Progenitor cell of endocrine pancreas (in vitro differentiated cells): Measurements from ENCODE around the gene ZSWIM6. TPM values are rescaled to one million over a fixed set of nuclear protein-coding genes. Genes with fewer than 3 reads are reported as not detected.

Experiments
- DNase-seq: peaks from one replicate; pipeline ENCODE4 v3.0.0; 2021; ENCODE audit warnings: low spot score; ENCODE audit not compliant: unreplicated experiment
- H3K27ac Mint-ChIP-seq: 2 replicates; pipeline ENCODE4 v1.8.0; 2021; ENCODE audit warnings: mild to moderate bottlenecking, moderate library complexity, mixed read lengths
- H3K27me3 Mint-ChIP-seq: 2 replicates; pipeline ENCODE4 v1.8.0; 2021; ENCODE audit warnings: mixed read lengths
- H3K36me3 Mint-ChIP-seq: 2 replicates; pipeline ENCODE4 v1.8.0; 2022; ENCODE audit warnings: mixed read lengths; ENCODE audit not compliant: insufficient read depth
- H3K4me1 Mint-ChIP-seq: 2 replicates; pipeline ENCODE4 v1.8.0; 2021; ENCODE audit warnings: low read depth, mixed read lengths
- H3K4me3 Mint-ChIP-seq: 2 replicates; pipeline ENCODE4 v1.8.0; 2021; ENCODE audit warnings: low read depth, mild to moderate bottlenecking, moderate library complexity, mixed read lengths
- H3K9me3 Mint-ChIP-seq: 2 replicates; pipeline ENCODE4 v1.8.0; 2021; ENCODE audit warnings: low read depth, mixed read lengths
- total RNA-seq: library from RNA; stranded (reverse); gene quantifications from 2 replicates; pipeline ENCODE4 v1.2.1, GENCODE V29; 2021
- TF ChIP-seq, protein P1 (sequence below): fragments of 200-600 bp; sonication (generic); IDR thresholded peaks from one replicate; pipeline ENCODE4 v1.5.0; 2021; ENCODE audit warnings: antibody characterized with exemption, mild to moderate bottlenecking; ENCODE audit not compliant: unreplicated experiment

ZSWIM6 gene
- total RNA-seq, 1 donor from 2014 or later: 35.2 TPM

GRCh38 chr5:61293873-61294272 lies 38.2 kb upstream of the ZSWIM6 start:
- H3K36me3 Mint-ChIP-seq: no peaks in the 10 kb centered on the region

DNA sequence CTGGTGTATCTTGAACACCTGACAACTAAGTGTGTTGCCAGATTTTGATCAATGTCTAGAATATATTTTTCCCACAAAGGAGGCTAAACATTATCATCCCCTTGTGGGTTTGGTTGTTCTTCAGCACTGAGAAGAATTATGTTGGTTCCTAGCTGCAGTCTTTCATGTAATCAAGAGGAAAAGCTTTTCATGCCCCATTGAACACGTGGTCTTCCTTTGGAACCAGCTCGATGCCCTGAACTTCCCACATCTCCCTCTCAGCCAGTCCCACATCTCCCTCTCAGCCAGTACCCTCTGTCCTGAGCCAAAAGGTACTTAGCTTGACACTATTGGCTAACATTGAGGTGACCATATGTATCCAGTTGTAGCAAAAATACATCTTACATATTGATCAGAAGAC lies 36.7 kb upstream of the ZSWIM6 start:
- Mint-ChIP-seq H3K9me3 (no peaks in the 10 kb centered on the region), H3K27me3 (peaks cover 3% of the 10 kb centered on the region), H3K27ac (no peak overlapping the region), H3K36me3 (no peaks in the 10 kb centered on the region), H3K4me3 (no peak overlapping the region), H3K4me1 (peaks cover 37% of the 10 kb centered on the region)
- TF ChIP-seq, protein P1, sequence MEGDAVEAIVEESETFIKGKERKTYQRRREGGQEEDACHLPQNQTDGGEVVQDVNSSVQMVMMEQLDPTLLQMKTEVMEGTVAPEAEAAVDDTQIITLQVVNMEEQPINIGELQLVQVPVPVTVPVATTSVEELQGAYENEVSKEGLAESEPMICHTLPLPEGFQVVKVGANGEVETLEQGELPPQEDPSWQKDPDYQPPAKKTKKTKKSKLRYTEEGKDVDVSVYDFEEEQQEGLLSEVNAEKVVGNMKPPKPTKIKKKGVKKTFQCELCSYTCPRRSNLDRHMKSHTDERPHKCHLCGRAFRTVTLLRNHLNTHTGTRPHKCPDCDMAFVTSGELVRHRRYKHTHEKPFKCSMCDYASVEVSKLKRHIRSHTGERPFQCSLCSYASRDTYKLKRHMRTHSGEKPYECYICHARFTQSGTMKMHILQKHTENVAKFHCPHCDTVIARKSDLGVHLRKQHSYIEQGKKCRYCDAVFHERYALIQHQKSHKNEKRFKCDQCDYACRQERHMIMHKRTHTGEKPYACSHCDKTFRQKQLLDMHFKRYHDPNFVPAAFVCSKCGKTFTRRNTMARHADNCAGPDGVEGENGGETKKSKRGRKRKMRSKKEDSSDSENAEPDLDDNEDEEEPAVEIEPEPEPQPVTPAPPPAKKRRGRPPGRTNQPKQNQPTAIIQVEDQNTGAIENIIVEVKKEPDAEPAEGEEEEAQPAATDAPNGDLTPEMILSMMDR: no peak
- DNase-seq: no peak

More at GRCh38 chr5:61293873-61294272, 38.2 kb upstream of the ZSWIM6 start:
- Mint-ChIP-seq H3K4me3 (no peak overlapping the region), H3K27me3 (peaks cover 3% of the 10 kb centered on the region), H3K9me3 (no peaks in the 10 kb centered on the region), H3K27ac (no peak overlapping the region), H3K4me1 (peaks cover 38% of the 10 kb centered on the region)
- no peak for DNase-seq
- TF ChIP-seq, protein P1: no peak

- no peaks in the 10 kb centered on the region for H3K36me3 Mint-ChIP-seq
- TF ChIP-seq, protein P1: no peak
- no peak overlapping the region for H3K4me3 Mint-ChIP-seq
- no peak for DNase-seq
- peaks cover 22% of the 10 kb centered on the region for H3K4me1 Mint-ChIP-seq
- peaks cover 3% of the 10 kb centered on the region for H3K27me3 Mint-ChIP-seq
- no peak overlapping the region for H3K27ac Mint-ChIP-seq
- H3K9me3 Mint-ChIP-seq: no peaks in the 10 kb centered on the region
These were observed 34.0 kb upstream of the ZSWIM6 start for GRCh38 chr5:61298066-61298465.

DNA sequence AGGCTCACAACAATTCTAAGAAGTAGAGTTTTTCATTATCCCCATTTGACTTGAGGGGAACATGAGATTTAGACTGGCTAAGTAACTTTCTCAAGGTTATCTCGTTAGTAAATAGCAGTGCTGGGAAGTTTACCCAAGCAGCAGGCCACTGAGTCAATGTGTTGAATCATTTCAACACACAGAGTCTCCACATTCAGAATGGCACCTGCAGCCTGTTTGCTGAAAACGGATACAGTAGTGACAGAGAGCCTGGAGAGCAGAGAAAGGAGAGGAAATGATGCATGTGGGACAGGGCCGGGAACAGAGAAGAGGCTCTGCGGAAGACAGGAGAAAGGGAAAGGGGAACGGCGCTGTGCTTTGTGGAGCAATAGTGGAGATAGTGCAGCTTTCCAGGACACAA lies 33.5 kb upstream of the ZSWIM6 start:
- Mint-ChIP-seq H3K27me3 (peaks cover 3% of the 10 kb centered on the region), H3K27ac (peak overlapping the region; percentile 17), H3K4me3 (no peak overlapping the region), H3K4me1 (peaks cover 22% of the 10 kb centered on the region), H3K9me3 (no peaks in the 10 kb centered on the region), H3K36me3 (no peaks in the 10 kb centered on the region)
- no peak for DNase-seq
- TF ChIP-seq, protein P1: no peak

GRCh38 chr5:61299261-61299681 lies 32.8 kb upstream of the ZSWIM6 start:
- no peak for DNase-seq
- H3K36me3 Mint-ChIP-seq: no peaks in the 10 kb centered on the region
- H3K4me1 Mint-ChIP-seq: peaks cover 20% of the 10 kb centered on the region
- H3K27me3 Mint-ChIP-seq: peaks cover 3% of the 10 kb centered on the region
- no peak overlapping the region for H3K4me3 Mint-ChIP-seq
- TF ChIP-seq, protein P1: no peak
- H3K9me3 Mint-ChIP-seq: no peaks in the 10 kb centered on the region
- H3K27ac Mint-ChIP-seq: no peak overlapping the region
